Keratinocyte (primary cell): ENCODE results near the gene CTIF.

Experiments used
- CTCF ChIP-seq, 3 experiments: IDR thresholded peaks in 1 of 3; conservative IDR thresholded peaks in 1 of 3; optimal IDR thresholded peaks in 1 of 3; 2 replicates in 2 of 3; 3 replicates in 1 of 3; pipeline versions ENCODE3 to v1.5.1; 2011; ENCODE audit warnings: low read length in 3 of 3, mild to moderate bottlenecking in 3 of 3, moderate library complexity in 2 of 3, control low read depth in 1 of 3, inconsistent platforms in 1 of 3; ENCODE audit not compliant: insufficient read depth in 2 of 3; ENCODE audit errors: extremely low read depth in 1 of 3
- EZH2 ChIP-seq: IDR thresholded peaks from one replicate; pipeline ENCODE4 v1.6.1; 2012; ENCODE audit warnings: inconsistent platforms, mild to moderate bottlenecking, low read length, moderate library complexity

DNA sequence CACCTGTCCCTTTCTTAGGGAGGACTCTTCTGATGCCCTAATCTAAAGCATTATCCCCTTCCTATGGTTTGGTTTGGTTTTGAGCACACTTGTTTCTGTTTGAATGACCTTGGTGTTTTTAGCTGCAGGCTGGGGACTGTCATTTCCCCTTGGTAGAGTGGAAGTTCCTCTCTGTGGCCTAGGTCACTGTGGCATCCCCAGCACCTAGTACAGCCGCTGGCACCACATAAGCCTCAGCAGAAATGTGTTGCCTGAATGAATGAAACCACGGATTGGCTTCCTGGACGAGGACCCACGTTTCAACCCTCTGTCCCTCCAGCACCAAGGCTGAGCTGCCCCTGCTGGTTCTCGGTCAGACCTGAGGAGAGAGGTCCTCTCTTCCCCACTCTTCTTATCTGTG lies 159.9 kb downstream of the CTIF start:
- no peak for TF ChIP-seq CTCF (optimal IDR thresholded peaks at IDR 0.05 in 1 of 3, IDR thresholded peaks at IDR 0.05 in 1 of 3, conservative IDR thresholded peaks at IDR 0.05 in 1 of 3; ENCODE audit: extremely low read depth in 1 of 3, insufficient read depth in 2 of 3, low read length in 3 of 3)
- no peak for TF ChIP-seq EZH2
